Activated CD8-positive, alpha-beta memory T cell treated with anti-CD3 and anti-CD28 coated beads for 48 hours (primary cell): ENCODE data around the gene CXCL16.
"Not testable (repeated sequence)": the region's sequence is repeated elsewhere in the genome, so short reads cannot be mapped to it uniquely, and the experiment has no call there.

Experiments used
- DNase-seq, 3 experiments: peaks; one replicate each; pipeline ENCODE4 v3.0.0-alpha.2; 2020; ENCODE audit warnings: low read depth in 2 of 3, low spot score in 2 of 3

CXCL16 gene

DNA sequence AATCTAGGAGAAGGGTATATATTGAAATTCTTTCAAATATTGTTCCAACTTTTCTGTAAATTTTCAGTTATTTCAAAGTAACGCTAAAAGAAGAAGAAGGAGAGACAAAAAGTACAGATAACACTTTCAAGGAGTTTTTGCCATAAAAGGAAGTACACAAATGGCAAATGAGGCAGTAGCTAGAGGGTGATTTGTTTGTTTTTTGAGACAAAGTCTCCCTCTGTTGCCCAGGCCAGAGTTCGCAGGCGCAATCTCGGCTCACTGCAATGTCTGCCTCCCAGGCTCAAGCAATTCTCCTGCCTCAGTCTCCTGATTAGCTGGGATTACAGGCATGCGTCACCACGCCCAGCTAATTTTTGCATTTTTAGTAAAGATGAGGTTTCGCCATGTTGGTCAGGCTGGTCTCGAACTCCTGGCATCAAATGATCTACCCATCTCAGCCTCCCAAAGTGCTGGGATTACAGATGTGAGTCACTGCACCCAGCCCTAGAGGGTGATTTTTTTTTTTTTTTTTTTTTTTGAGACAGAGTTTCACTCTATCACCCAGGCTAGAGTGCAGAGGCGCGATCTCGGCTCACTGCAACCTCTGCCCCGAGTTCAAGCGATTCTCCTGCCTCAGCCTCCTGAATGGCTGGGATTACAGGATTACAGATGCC, 40.2 kb downstream of the CXCL16 start:
- not testable (repeated sequence) for DNase-seq

- no peak for DNase-seq
Measured at GRCh38 chr17:4696437-4696805, 43.3 kb downstream of the CXCL16 start.

- no peak for DNase-seq
Measured at GRCh38 chr17:4693416-4693815, 46.3 kb downstream of the CXCL16 start.

- no peak for DNase-seq
Measured at GRCh38 chr17:4691686-4692085, 48.0 kb downstream of the CXCL16 start.

GRCh38 chr17:4690745-4691144, 49.0 kb downstream of the CXCL16 start:
- no peak for DNase-seq

GRCh38 chr17:4689872-4690271, 49.9 kb downstream of the CXCL16 start:
- not testable (repeated sequence) for DNase-seq

- DNase-seq: not testable (repeated sequence)
Measured at GRCh38 chr17:4683739-4684138, 56.0 kb downstream of the CXCL16 start.
